Suprapubic skin (tissue), 3 donors: ENCODE data around the gene FXYD5.

ENCODE experiments used
- CTCF ChIP-seq, 2 donors: fragments of 200-600 bp in 1 of 2; fragments of 450-650 bp in 1 of 2; sonication (generic) in 1 of 2; IDR thresholded peaks; one replicate each; pipeline ENCODE4 v1.5.1; 2016 to 2019; ENCODE audit warnings: antibody characterized with exemption in 2 of 2, mild to moderate bottlenecking in 1 of 2, moderate library complexity in 1 of 2
- POLR2A ChIP-seq, 2 donors: fragments of 450-650 bp; IDR thresholded peaks; one replicate each; pipeline ENCODE4 v1.6.1; 2017; ENCODE audit warnings: antibody characterized with exemption in 2 of 2, mild to moderate bottlenecking in 2 of 2, moderate library complexity in 2 of 2

- TF ChIP-seq CTCF (IDR thresholded peaks at IDR 0.05) = no peak
- TF ChIP-seq POLR2A (IDR thresholded peaks at IDR 0.05) = no peak
These were observed 28.5 kb upstream of the FXYD5 start for GRCh38 chr19:35125749-35126623.
